HG03354 (cell line): Measurements from ENCODE around the gene COX6A2.
A peak's percentile ranks its signal among the peaks of the same experiment; 100 is the strongest.
"Not testable (repeated sequence)": the region's sequence is repeated elsewhere in the genome, so short reads cannot be mapped to it uniquely, and the experiment has no call there.

Source experiments
- ATAC-seq: cut with Tn5 transposase; IDR thresholded peaks from one replicate; pipeline ENCODE4 v1.9.1; 2021; ENCODE audit warnings: mild to moderate bottlenecking; ENCODE audit not compliant: unreplicated experiment, poor library complexity, severe bottlenecking

The COX6A2 gene

GRCh38 chr16:31464348-31464769 is 36.2 kb upstream of the COX6A2 start:
- no peak for ATAC-seq

- ATAC-seq: no peak
Measured at GRCh38 chr16:31461921-31462804, 34.0 kb upstream of the COX6A2 start.

- no peak for ATAC-seq
Measured at GRCh38 chr16:31461201-31461920, 33.2 kb upstream of the COX6A2 start.

- ATAC-seq: no peak
Measured at GRCh38 chr16:31460582-31461002, 32.4 kb upstream of the COX6A2 start.

- peak; percentile 71 for ATAC-seq
Measured at GRCh38 chr16:31459687-31460581, 31.8 kb upstream of the COX6A2 start.

GRCh38 chr16:31458844-31459686 is 30.9 kb upstream of the COX6A2 start, which contains the start of gene ARMC5:
TSS of gene ARMC5 (plus strand) at chr16:31459501. CDS start at chr16:31459525, 24 bp downstream.
- ATAC-seq: peak; percentile 75

- peak; percentile 24 for ATAC-seq
Measured at GRCh38 chr16:31458073-31458843, 30.1 kb upstream of the COX6A2 start.

- ATAC-seq: no peak
Measured at GRCh38 chr16:31456988-31457360, 28.8 kb upstream of the COX6A2 start.

GRCh38 chr16:31455601-31456314 is 27.6 kb upstream of the COX6A2 start:
- ATAC-seq: no peak

GRCh38 chr16:31453255-31454204 is 25.4 kb upstream of the COX6A2 start:
- no peak for ATAC-seq

GRCh38 chr16:31452631-31453106 is 24.5 kb upstream of the COX6A2 start:
- no peak for ATAC-seq

GRCh38 chr16:31451681-31452351 is 23.7 kb upstream of the COX6A2 start:
- peak; percentile 52 for ATAC-seq

GRCh38 chr16:31451201-31451600 is 23.0 kb upstream of the COX6A2 start:
- ATAC-seq: no peak

GRCh38 chr16:31445931-31446330 is 17.8 kb upstream of the COX6A2 start:
- ATAC-seq: not testable (repeated sequence)

- no peak for ATAC-seq
Measured at GRCh38 chr16:31441956-31442355, 13.8 kb upstream of the COX6A2 start.
